Stimulated activated CD4-positive, alpha-beta T cell treated with anti-CD3 and anti-CD28 coated beads, Interleukin-4, amount 100 ng/mL, for 48 hours (primary cell): Measurements from ENCODE around the gene PTER.

Experiments
- DNase-seq, 2 donors: peaks; one replicate each; pipeline ENCODE4 v3.0.0-alpha.2; 2020; ENCODE audit warnings: low read depth in 2 of 2

The PTER gene

GRCh38 chr10:16436758-16437539 lies at the start of gene PTER:
PTER (plus strand) TSS chr10:16437010; CDS start chr10:16484385, 47,375 bp downstream.
- DNase-seq: peak; percentile 98 to 99

GRCh38 chr10:16392531-16393069 lies 44.2 kb upstream of the PTER start:
- DNase-seq: no peak

- no peak for DNase-seq
Measured at GRCh38 chr10:16393271-16393858, 43.4 kb upstream of the PTER start.

GRCh38 chr10:16401416-16401815 lies 35.4 kb upstream of the PTER start:
- no peak for DNase-seq

GRCh38 chr10:16408379-16408778 lies 28.4 kb upstream of the PTER start:
- no peak for DNase-seq

- no peak for DNase-seq
Measured at GRCh38 chr10:16417341-16417740, 19.5 kb upstream of the PTER start.

- DNase-seq: no peak
Measured at GRCh38 chr10:16423599-16423998, 13.2 kb upstream of the PTER start.

- DNase-seq: no peak
Measured at GRCh38 chr10:16425449-16425848, 11.4 kb upstream of the PTER start.

GRCh38 chr10:16429539-16429938 lies 7.3 kb upstream of the PTER start:
- no peak for DNase-seq

GRCh38 chr10:16436367-16436757 lies 448 bp upstream of the PTER start:
- DNase-seq: peak in 1 of 2 donors; percentile 4

GRCh38 chr10:16437540-16437894 lies 707 bp downstream of the PTER start:
- DNase-seq: no peak

GRCh38 chr10:16439295-16439694 lies 2.5 kb downstream of the PTER start:
- DNase-seq: no peak

- DNase-seq: no peak
Measured at GRCh38 chr10:16440396-16441133, 3.8 kb downstream of the PTER start.

GRCh38 chr10:16441173-16441840 lies 4.5 kb downstream of the PTER start:
- DNase-seq: no peak

GRCh38 chr10:16442914-16443313 lies 6.1 kb downstream of the PTER start:
- no peak for DNase-seq

- DNase-seq: no peak
Measured at GRCh38 chr10:16445770-16446469, 9.1 kb downstream of the PTER start.

GRCh38 chr10:16449454-16449853 lies 12.6 kb downstream of the PTER start:
- DNase-seq: no peak

GRCh38 chr10:16458166-16458955 lies 21.6 kb downstream of the PTER start:
- no peak for DNase-seq

GRCh38 chr10:16459423-16459939 lies 22.7 kb downstream of the PTER start:
- no peak for DNase-seq

GRCh38 chr10:16466001-16466400 lies 29.2 kb downstream of the PTER start:
- DNase-seq: no peak
